DLD1 (cell line): ENCODE data around the gene TCERG1L.

Experiments
- in situ Hi-C: cut with HindIII; loops from 2 replicates; pipeline ENCODE4 v1.10.0; 2017; ENCODE audit warnings: low sequenced_read_pairs

The TCERG1L gene

GRCh38 chr10:131056091-131056579 lies 255.4 kb downstream of the TCERG1L start:
- in situ Hi-C loops, result no loop called here

DNA sequence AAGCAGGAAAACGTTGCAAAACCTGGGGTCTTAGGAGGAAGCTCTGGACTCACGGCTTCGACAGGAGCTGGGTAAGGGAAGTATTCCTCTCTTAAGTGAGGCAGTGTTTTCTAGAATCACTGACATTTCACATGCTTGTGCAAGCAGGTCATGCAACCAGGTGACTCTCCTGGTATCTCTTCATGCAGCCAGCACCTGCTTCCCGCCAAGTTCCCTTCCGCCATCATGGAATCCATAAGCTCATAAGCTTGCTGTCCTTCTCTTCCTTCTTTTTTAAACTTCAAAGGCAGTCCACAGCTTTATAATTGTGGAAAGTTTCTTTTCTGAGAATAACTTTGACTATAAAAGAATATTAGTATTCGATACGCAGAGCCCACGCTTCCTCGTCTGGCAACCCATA lies 256.1 kb downstream of the TCERG1L start:
- in situ Hi-C loops, result no loop called here

DNA sequence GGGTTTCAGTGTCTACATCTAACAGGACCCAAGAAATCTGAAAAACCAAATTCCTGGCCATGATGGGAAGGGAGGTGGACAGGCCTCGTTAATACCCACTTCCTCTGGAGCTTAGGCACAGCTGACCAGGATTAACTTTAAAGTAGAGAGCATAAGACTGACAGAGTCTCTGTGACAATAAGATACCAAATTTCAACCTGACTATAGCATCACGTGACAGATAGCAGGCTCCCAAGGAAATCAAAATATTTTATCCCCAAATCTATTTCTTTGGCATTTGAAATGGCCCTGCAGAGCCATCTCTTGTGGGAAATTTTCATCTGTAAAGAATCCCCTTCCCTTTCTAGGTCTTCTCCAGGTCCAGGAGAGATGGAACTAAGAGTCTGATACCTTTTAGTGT lies 258.3 kb downstream of the TCERG1L start:
- in situ Hi-C loops, result no loop called here

- in situ Hi-C loops, result no loop called here
Measured at GRCh38 chr10:131050162-131050766, 261.3 kb downstream of the TCERG1L start.

DNA sequence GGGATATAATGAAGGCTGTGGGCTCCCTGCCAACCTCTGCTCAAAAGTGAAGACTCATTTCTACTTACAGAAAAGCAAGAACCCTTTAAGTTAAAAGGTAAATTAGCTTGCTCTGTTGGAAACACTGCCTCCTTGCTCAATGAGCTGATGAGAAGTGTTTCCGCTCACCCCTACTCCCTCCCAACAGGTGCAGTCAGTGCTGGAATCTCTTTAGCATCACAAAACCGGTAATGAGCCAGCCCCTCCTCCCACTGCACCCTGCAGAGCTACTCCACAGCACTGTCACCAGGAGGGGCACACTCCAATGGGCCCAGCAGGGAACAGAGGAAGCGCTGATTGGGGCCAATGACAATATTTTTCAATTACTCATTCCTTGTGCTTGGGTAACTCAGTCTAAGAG lies 262.5 kb downstream of the TCERG1L start:
- in situ Hi-C loops, result no loop called here

DNA sequence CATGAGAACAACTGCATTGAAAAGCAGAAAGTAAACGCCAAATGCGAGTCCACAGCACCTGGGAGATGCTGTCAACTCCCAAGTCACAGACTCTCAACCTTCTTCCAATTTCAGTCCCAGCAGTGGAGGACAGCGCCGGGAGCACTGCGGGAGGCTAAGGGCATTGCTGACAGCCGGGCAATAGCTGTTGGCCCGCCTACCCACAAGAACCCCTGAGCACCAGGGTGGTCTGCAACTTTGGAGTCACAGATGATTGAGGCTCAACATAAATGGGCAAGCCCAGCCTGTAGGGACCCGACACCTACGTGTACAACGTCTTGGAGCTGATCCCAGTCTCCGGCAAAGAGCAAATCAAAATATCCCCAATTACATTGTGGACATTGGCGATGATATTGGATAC lies 262.9 kb downstream of the TCERG1L start:
- in situ Hi-C loops, result no loop called here

GRCh38 chr10:131047501-131047900 lies 264.0 kb downstream of the TCERG1L start:
- in situ Hi-C loops, result no loop called here

- in situ Hi-C loops, result no loop called here
Measured at GRCh38 chr10:131046194-131046593, 265.3 kb downstream of the TCERG1L start.

DNA sequence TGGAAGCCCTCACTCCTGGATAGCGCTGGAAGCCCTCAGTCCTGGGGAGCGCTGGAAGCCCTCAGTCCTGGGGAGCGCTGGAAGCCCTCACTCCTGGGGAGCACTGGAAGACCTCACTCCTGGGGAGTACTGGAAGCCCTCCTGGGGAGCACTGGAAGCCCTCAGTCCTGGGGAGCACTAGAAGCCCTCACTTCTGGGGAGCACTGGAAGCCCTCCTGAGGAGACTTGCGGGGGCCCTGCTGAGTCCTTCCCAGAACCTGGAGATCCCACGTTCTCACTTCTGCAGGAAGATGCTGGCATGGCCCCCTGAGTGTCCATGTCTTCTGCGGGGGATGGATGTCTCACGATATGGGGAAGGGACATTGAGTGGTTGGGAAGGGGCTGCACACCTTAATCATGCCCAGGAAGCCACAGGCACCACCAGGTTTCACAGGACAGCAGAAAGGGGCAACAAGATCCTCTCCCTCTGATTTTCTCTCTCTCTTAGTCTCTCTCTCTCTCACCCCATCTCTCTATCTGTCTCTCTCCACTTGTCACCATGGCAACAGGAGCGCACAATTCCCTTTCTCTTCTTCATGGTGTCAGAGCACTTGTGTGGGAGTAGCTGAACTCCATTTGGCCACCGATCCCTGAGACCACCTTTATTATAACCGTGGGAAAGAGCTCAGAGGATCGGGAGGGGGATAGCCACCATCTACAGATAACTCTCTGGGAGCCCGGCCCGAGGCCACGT lies 267.0 kb downstream of the TCERG1L start:
- in situ Hi-C loops, result no loop called here

DNA sequence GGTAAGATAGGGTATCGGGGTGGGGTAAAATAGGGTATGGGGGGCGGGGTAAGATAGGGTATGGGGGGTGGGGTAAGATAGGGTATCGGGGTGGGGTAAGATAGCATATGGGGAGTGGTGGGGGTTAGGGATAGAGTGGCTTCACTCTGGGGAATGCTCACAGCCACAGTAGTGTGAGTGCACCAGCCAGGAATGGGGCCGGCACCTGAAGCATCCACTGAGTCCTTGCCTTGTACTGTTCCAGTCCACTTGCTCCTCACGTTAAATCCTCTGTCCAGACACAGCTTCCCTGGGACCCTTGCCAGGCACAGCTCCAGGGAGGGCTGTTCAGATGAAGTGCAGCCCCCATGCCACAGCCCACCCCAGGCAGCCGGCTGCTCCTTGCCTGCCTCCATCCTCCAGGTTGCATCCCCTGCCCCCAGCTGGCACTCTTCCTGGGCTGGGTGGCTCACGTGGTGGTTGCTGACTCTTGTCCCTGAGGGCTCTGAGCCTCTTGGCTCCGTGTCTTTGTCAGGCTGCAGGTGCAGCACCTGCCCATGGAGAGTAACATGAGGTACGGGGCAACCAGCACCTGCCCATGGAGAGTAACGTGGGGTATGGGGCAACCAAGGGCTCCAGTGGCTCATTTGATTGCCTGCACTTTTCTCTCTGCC lies 268.4 kb downstream of the TCERG1L start:
- in situ Hi-C loops, result no loop called here
